Tibial nerve (tissue), 3 donors: Measurements from ENCODE around the gene LRRC63.
"Not testable (repeated sequence)": the region's sequence is repeated elsewhere in the genome, so short reads cannot be mapped to it uniquely, and the experiment has no call there.

Experiments
- POLR2A ChIP-seq, 2 donors: fragments of 450-650 bp; IDR thresholded peaks; one replicate each; pipeline ENCODE4 v1.6.1; 2017; ENCODE audit warnings: antibody characterized with exemption in 2 of 2, mild to moderate bottlenecking in 2 of 2, moderate library complexity in 2 of 2
- TF ChIP-seq, protein P1 (sequence below), 5 experiments: fragments of 200-600 bp in 3 of 5; fragments of 450-650 bp in 2 of 5; sonication (generic) in 3 of 5; IDR thresholded peaks; one replicate each; pipeline ENCODE4 v1.5.1; 2016 to 2019; ENCODE audit warnings: antibody characterized with exemption in 5 of 5, mild to moderate bottlenecking in 3 of 5, moderate library complexity in 2 of 5

DNA sequence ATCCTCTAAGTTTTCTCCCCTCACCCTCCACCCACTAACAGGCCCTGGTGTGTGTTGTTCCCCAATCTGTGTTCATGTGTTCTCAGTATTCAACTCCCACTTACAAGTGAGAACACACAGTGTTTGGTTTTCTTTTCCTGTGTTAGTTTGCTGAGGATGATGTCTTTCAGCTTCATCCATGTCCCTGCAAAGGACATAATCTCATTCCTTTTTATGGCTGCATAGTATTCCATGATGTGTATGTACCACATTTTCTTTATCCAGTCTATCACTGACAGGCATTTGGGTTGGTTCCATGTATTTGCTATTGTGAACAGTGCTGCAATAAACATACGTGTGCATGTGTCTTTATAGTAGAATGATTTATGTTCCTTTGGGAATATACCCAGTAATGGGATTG is 3.0 kb downstream of the LRRC63 start:
- TF ChIP-seq, protein P1, sequence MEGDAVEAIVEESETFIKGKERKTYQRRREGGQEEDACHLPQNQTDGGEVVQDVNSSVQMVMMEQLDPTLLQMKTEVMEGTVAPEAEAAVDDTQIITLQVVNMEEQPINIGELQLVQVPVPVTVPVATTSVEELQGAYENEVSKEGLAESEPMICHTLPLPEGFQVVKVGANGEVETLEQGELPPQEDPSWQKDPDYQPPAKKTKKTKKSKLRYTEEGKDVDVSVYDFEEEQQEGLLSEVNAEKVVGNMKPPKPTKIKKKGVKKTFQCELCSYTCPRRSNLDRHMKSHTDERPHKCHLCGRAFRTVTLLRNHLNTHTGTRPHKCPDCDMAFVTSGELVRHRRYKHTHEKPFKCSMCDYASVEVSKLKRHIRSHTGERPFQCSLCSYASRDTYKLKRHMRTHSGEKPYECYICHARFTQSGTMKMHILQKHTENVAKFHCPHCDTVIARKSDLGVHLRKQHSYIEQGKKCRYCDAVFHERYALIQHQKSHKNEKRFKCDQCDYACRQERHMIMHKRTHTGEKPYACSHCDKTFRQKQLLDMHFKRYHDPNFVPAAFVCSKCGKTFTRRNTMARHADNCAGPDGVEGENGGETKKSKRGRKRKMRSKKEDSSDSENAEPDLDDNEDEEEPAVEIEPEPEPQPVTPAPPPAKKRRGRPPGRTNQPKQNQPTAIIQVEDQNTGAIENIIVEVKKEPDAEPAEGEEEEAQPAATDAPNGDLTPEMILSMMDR (IDR thresholded peaks at IDR 0.05), result not testable (repeated sequence)
- not testable (repeated sequence) for TF ChIP-seq POLR2A (IDR thresholded peaks at IDR 0.05)
